Common myeloid progenitor, CD34-positive (primary cell): ENCODE data around the gene GRIK4.

Source experiments
- CTCF ChIA-PET: fragments of 350-600 bp; sonication (Branson Sonifier 250); formaldehyde crosslinking; loops from one replicate; lab custom pipeline; 2021; ENCODE audit warnings: antibody characterized with exemption; lab: Charles Lee
- POLR2A ChIA-PET: fragments of 350-600 bp; sonication (Branson Sonifier 250); formaldehyde crosslinking; loops from one replicate; lab custom pipeline; 2021; ENCODE audit warnings: antibody characterized with exemption; lab: Charles Lee
- DNase-seq, 3 donors: peaks; one replicate each; pipeline versions ENCODE4 v3.0.0 to v3.0.0-alpha.2; 2013
- H3K27ac ChIP-seq, 2 experiments: 1 replicate in 1 of 2; 2 replicates in 1 of 2; pipeline ENCODE4 v1.7.0; 2013; ENCODE audit warnings: inconsistent platforms in 2 of 2, low read length in 2 of 2, mild to moderate bottlenecking in 2 of 2, low read depth in 1 of 2, moderate library complexity in 1 of 2; ENCODE audit not compliant: severe bottlenecking in 2 of 2, insufficient read depth in 1 of 2, poor library complexity in 1 of 2
- H3K27me3 ChIP-seq, 5 experiments: replicated peaks in 2 of 5; 1 replicate in 3 of 5; 2 replicates in 2 of 5; pipeline versions ENCODE4 v1.6.1 to v1.7.0; 2013; ENCODE audit warnings: low read length in 4 of 5, mild to moderate bottlenecking in 2 of 5, moderate library complexity in 2 of 5, inconsistent platforms in 1 of 5; ENCODE audit not compliant: insufficient read depth in 5 of 5, control insufficient read depth in 4 of 5
- H3K36me3 ChIP-seq, 4 experiments: 1 replicate in 2 of 4; 2 replicates in 2 of 4; pipeline versions ENCODE4 v1.6.1 to v1.7.0; 2013; ENCODE audit warnings: low read length in 3 of 4, control low read depth in 1 of 4, mild to moderate bottlenecking in 1 of 4; ENCODE audit not compliant: control insufficient read depth in 4 of 4, insufficient read depth in 4 of 4
- H3K4me1 ChIP-seq, 4 experiments: 1 replicate in 3 of 4; 2 replicates in 1 of 4; pipeline versions ENCODE4 v1.6.1 to v1.7.1; 2013; ENCODE audit warnings: low read length in 3 of 4, mild to moderate bottlenecking in 3 of 4, control low read depth in 1 of 4, inconsistent platforms in 1 of 4, moderate library complexity in 1 of 4; ENCODE audit not compliant: control insufficient read depth in 4 of 4, insufficient read depth in 4 of 4; ENCODE audit errors: control extremely low read depth in 1 of 4
- H3K4me3 ChIP-seq, 7 experiments: 1 replicate in 4 of 7; 2 replicates in 3 of 7; pipeline versions ENCODE4 v1.5.1 to v1.7.0; 2013; ENCODE audit warnings: mild to moderate bottlenecking in 7 of 7, low read length in 6 of 7, moderate library complexity in 6 of 7, inconsistent platforms in 2 of 7, low read depth in 2 of 7, control low read depth in 1 of 7; ENCODE audit not compliant: insufficient read depth in 4 of 7, control insufficient read depth in 1 of 7; ENCODE audit errors: extremely low read depth in 1 of 7
- H3K9me3 ChIP-seq, 5 experiments: 1 replicate in 4 of 5; 2 replicates in 1 of 5; pipeline versions ENCODE4 v1.6.1 to v1.7.1; 2013; ENCODE audit warnings: low read length in 4 of 5, mild to moderate bottlenecking in 2 of 5, inconsistent platforms in 1 of 5, low read depth in 1 of 5, moderate library complexity in 1 of 5; ENCODE audit not compliant: control insufficient read depth in 4 of 5, insufficient read depth in 2 of 5; ENCODE audit errors: control extremely low read depth in 1 of 5
- WGBS: methylation state at CpG from one replicate; pipeline ENCODE4 v1.1.5; 2013; ENCODE audit not compliant: insufficient coverage; 5-methylcytosine and 5-hydroxymethylcytosine counted together

The GRIK4 gene

GRCh38 chr11:120775986-120776951 lies 264.7 kb downstream of the GRIK4 start:
- ChIA-PET CTCF (no interaction called here), POLR2A (no interaction called here)
- no peaks in the 10 kb centered on the region for H3K36me3 ChIP-seq
- H3K9me3 ChIP-seq = peaks cover 0 to 6% (median 0%) of the 10 kb centered on the region in 5 experiments
- H3K27me3 ChIP-seq = peaks cover 0 to 20% (median 2%) of the 10 kb centered on the region in 5 experiments
- WGBS = 87% methylated on average over 17 of the region's 17 CpGs
- H3K4me1 ChIP-seq = no peaks in the 10 kb centered on the region
- H3K27ac ChIP-seq = no peak overlapping the region
- no peak for DNase-seq
- H3K4me3 ChIP-seq = no peak overlapping the region

- no peak for DNase-seq
- CTCF ChIA-PET = interaction anchor here (0.6 kb wide), 1 partner anchor 20 kb away, joined by 4 read pairs; no protein-coding TSS in a partner anchor
- POLR2A ChIA-PET = no interaction called here
- Histone ChIP-seq H3K9me3 (peaks cover 0 to 4% (median 0%) of the 10 kb centered on the region in 5 experiments), H3K27ac (no peak overlapping the region), H3K4me3 (no peak overlapping the region), H3K27me3 (peaks cover 0 to 37% (median 12%) of the 10 kb centered on the region in 5 experiments), H3K36me3 (no peaks in the 10 kb centered on the region), H3K4me1 (no peaks in the 10 kb centered on the region)
- 86% methylated on average over 7 of the region's 10 CpGs for WGBS
These were observed 267.3 kb downstream of the GRIK4 start for GRCh38 chr11:120778685-120779490.

GRCh38 chr11:120780239-120780638 lies 268.7 kb downstream of the GRIK4 start:
- Histone ChIP-seq H3K9me3 (no peaks in the 10 kb centered on the region), H3K27me3 (peaks cover 0 to 45% (median 12%) of the 10 kb centered on the region in 5 experiments), H3K4me3 (no peak overlapping the region), H3K4me1 (no peaks in the 10 kb centered on the region), H3K27ac (no peak overlapping the region), H3K36me3 (no peaks in the 10 kb centered on the region)
- WGBS = no CpG with 5 or more reads among the region's 2 CpGs
- CTCF ChIA-PET = no interaction called here
- DNase-seq = no peak
- POLR2A ChIA-PET = no interaction called here

- H3K27ac ChIP-seq = no peak overlapping the region
- no peak overlapping the region for H3K4me3 ChIP-seq
These were observed 270.1 kb downstream of the GRIK4 start for GRCh38 chr11:120781486-120782120.

GRCh38 chr11:120784566-120785251 lies 273.2 kb downstream of the GRIK4 start:
- no peaks in the 10 kb centered on the region for H3K36me3 ChIP-seq
- 83% methylated on average over 11 of the region's 12 CpGs for WGBS
- no peak for DNase-seq
- no peak overlapping the region for H3K27ac ChIP-seq
- no peaks in the 10 kb centered on the region for H3K4me1 ChIP-seq
- no peaks in the 10 kb centered on the region for H3K9me3 ChIP-seq
- peaks cover 0 to 56% (median 4%) of the 10 kb centered on the region in 5 experiments for H3K27me3 ChIP-seq
- H3K4me3 ChIP-seq = no peak overlapping the region
- ChIA-PET CTCF (no interaction called here), POLR2A (interaction anchor here (0.5 kb wide), 1 partner anchor 1143 kb away, joined by 3 read pairs; no protein-coding TSS in a partner anchor)

More at GRCh38 chr11:120781486-120782120, 270.1 kb downstream of the GRIK4 start:
- POLR2A ChIA-PET = no interaction called here
- Histone ChIP-seq H3K36me3 (no peaks in the 10 kb centered on the region), H3K4me1 (no peaks in the 10 kb centered on the region), H3K9me3 (no peaks in the 10 kb centered on the region), H3K27me3 (peaks cover 0 to 42% (median 5%) of the 10 kb centered on the region in 5 experiments)
- CTCF ChIA-PET = no interaction called here
- no peak for DNase-seq
- WGBS = 89% methylated on average over 8 of the region's 8 CpGs

GRCh38 chr11:120785576-120785975 lies 274.0 kb downstream of the GRIK4 start:
- Histone ChIP-seq H3K36me3 (no peaks in the 10 kb centered on the region), H3K27me3 (peaks cover 0 to 59% (median 4%) of the 10 kb centered on the region in 5 experiments), H3K4me3 (no peak overlapping the region), H3K4me1 (no peaks in the 10 kb centered on the region), H3K27ac (no peak overlapping the region), H3K9me3 (peaks cover 0 to 1% (median 0%) of the 10 kb centered on the region in 5 experiments)
- no peak for DNase-seq
- ChIA-PET POLR2A (interaction anchor here (0.6 kb wide), 1 partner anchor 1403 kb away, joined by 3 read pairs; no protein-coding TSS in a partner anchor), CTCF (no interaction called here)
- 86% methylated on average over 9 of the region's 9 CpGs for WGBS
